CD4-positive, alpha-beta T cell treated with Interleukin-15 for 4 hours (primary cell): ENCODE results near the gene TYK2.

Source experiments
- DNase-seq: peaks from one replicate; pipeline ENCODE4 v3.0.0-alpha.2; 2020; ENCODE audit warnings: low spot score

TYK2 gene

GRCh38 chr19:10309423-10309822, 70.9 kb downstream of the TYK2 start, which contains the start of gene ZGLP1:
TSS of gene ZGLP1 (minus strand) at chr19:10309815.
- no peak for DNase-seq

- no peak for DNase-seq
These were observed 74.0 kb downstream of the TYK2 start for GRCh38 chr19:10306327-10306726.

- no peak for DNase-seq
These were observed 75.1 kb downstream of the TYK2 start for GRCh38 chr19:10305139-10305806.
